SH-SY5Y (cell line): ENCODE data around the gene ZRSR2.

Experiments used
- GATA2 ChIP-seq: IDR thresholded peaks from 2 replicates; pipeline ENCODE4 v1.6.1; 2011; ENCODE audit warnings: mild to moderate bottlenecking, low read depth, low read length
- GATA3 ChIP-seq: IDR thresholded peaks from 2 replicates; pipeline ENCODE4 v1.6.1; 2011; ENCODE audit warnings: low read depth, mild to moderate bottlenecking, low read length, moderate library complexity

GRCh38 chrX:15745179-15745578, 45.1 kb upstream of the ZRSR2 start:
- TF ChIP-seq GATA3 (no peak), GATA2 (no peak)
